HG02610 (cell line): ENCODE data around the gene SMIM13.

Experiments used
- ATAC-seq: cut with Tn5 transposase; IDR thresholded peaks from one replicate; pipeline ENCODE4 v1.9.1; 2021; ENCODE audit warnings: mild to moderate bottlenecking, moderate library complexity; ENCODE audit not compliant: unreplicated experiment

The SMIM13 gene

GRCh38 chr6:11120271-11121005, 26.8 kb downstream of the SMIM13 start:
- no peak for ATAC-seq

- no peak for ATAC-seq
These were observed 28.2 kb downstream of the SMIM13 start for GRCh38 chr6:11121851-11122250.

- no peak for ATAC-seq
These were observed 28.7 kb downstream of the SMIM13 start for GRCh38 chr6:11122380-11122779.

GRCh38 chr6:11123978-11124377, 30.3 kb downstream of the SMIM13 start:
- ATAC-seq: no peak

- ATAC-seq: no peak
These were observed 33.2 kb downstream of the SMIM13 start for GRCh38 chr6:11126876-11127275.

GRCh38 chr6:11128608-11129007, 35.0 kb downstream of the SMIM13 start:
- no peak for ATAC-seq

GRCh38 chr6:11129908-11130565, 36.4 kb downstream of the SMIM13 start:
- ATAC-seq: peak; percentile 73

GRCh38 chr6:11130605-11131004, 37.0 kb downstream of the SMIM13 start:
- no peak for ATAC-seq

GRCh38 chr6:11132194-11132888, 38.7 kb downstream of the SMIM13 start:
- no peak for ATAC-seq

- ATAC-seq: no peak
These were observed 39.6 kb downstream of the SMIM13 start for GRCh38 chr6:11133281-11133680.

GRCh38 chr6:11136809-11137208, 43.2 kb downstream of the SMIM13 start:
- ATAC-seq: no peak

- ATAC-seq: peak; percentile 74
These were observed 45.7 kb downstream of the SMIM13 start for GRCh38 chr6:11139051-11139960.

- no peak for ATAC-seq
These were observed 46.4 kb downstream of the SMIM13 start for GRCh38 chr6:11140056-11140455.

GRCh38 chr6:11141295-11141694, 47.7 kb downstream of the SMIM13 start:
- ATAC-seq: no peak

GRCh38 chr6:11142296-11143027, 48.8 kb downstream of the SMIM13 start:
- no peak for ATAC-seq

- ATAC-seq: no peak
These were observed 50.0 kb downstream of the SMIM13 start for GRCh38 chr6:11143394-11144371.

- ATAC-seq: peak; percentile 76
These were observed 50.8 kb downstream of the SMIM13 start for GRCh38 chr6:11144393-11144851.

GRCh38 chr6:11146117-11146826, 52.6 kb downstream of the SMIM13 start:
- ATAC-seq: no peak
